ENCODE measurements around the gene ERCC3.
"Not testable (repeated sequence)": the region's sequence is repeated elsewhere in the genome, so short reads cannot be mapped to it uniquely, and the experiment has no call there.

Gene ERCC3

GRCh38 chr2:127280693-127281092 lies 13.3 kb downstream of the ERCC3 start:
- no peak overlapping the region for H3K27ac ChIP-seq
- no peak for DNase-seq (ENCODE audit: low read depth, low spot score)

DNA sequence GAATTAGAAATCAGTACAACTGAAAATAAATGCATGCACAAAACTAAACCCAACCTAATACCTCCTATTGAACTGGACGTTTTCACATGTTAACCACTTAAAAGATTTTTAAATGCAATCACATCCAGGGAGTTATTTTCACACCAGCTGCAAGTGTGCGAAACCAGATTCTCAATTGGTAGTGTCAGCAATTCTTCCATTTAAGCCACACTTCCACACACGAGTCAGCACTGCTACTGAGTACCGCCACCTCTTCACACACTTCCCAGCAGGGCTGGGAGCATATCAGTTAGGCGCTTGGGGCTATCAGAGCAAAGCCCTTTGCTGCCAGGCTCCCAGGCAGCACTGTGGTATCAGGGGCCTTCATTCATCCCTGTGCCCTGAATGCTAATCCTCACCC lies 14.2 kb downstream of the ERCC3 start:
- no peak for DNase-seq (ENCODE audit: low read depth, low spot score)
- H3K27ac ChIP-seq, result no peak overlapping the region

- no peak for DNase-seq (ENCODE audit: low read depth, low spot score)
- H3K27ac ChIP-seq, result no peak overlapping the region
Measured at GRCh38 chr2:127278959-127279358, 15.0 kb downstream of the ERCC3 start.

DNA sequence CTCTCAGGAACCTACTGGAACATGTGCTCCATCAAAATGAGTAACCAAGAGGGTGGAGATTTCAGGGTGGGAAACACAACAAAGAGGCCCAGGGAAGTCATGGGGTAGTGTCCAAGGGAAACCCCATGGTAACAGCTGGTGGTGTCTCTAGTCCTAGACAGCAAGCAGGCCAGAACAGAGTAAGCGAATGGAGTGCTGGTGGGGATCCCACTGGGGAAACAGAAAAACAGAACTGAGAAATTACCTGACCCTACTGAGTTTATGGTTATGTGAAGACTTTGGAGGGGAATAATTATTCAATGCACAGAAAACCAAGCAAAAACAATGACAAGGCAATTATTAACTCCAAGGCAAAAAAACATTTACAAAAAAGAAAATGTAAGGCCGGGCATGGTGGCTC lies 16.9 kb downstream of the ERCC3 start:
- H3K27ac ChIP-seq, result no peak overlapping the region
- DNase-seq (ENCODE audit: low read depth, low spot score), result no peak

DNA sequence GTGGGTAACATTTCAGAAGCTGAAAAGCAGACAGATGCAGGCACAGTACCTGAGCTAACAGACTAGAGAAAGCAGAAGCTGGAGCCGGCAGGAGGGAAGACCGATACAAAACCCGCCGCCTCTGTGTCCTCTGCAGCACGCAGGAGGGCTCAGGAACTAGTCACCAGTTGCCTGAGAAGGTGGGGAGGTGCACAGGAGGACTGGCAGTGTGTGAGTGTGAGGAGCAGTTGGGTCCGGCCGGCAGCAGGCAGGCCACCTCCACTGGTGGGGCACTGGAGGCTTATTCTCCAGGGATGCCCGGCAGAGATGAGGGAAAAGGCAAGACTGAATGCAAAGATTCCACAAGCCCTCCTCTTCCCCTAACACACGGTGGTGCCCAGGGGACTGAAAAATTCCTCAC lies 18.2 kb downstream of the ERCC3 start:
- no peak for DNase-seq (ENCODE audit: low read depth, low spot score)
- no peak overlapping the region for H3K27ac ChIP-seq

DNA sequence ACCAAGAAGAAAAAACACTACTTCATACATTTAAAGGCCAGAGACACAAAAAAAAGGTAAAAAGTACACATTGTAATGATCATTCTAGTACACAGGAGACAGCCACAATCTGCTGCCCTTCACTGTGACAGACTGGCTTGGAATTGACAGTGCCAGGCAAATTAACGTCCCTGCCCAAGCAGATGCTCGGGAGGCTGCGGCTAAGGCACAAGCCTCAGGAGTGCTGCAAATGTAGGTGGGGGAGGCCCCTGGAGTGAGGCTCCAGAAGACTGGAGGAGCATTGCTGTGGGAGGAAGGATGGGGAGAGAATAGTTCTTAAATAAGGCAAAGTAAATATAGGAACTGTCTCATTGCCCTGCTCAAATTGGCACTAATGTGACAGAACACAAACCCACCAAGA lies 18.6 kb downstream of the ERCC3 start:
- no peak for DNase-seq (ENCODE audit: low read depth, low spot score)
- H3K27ac ChIP-seq, result no peak overlapping the region

- no peak overlapping the region for H3K27ac ChIP-seq
- no peak for DNase-seq (ENCODE audit: low read depth, low spot score)
Measured at GRCh38 chr2:127270663-127271062, 23.3 kb downstream of the ERCC3 start.

DNA sequence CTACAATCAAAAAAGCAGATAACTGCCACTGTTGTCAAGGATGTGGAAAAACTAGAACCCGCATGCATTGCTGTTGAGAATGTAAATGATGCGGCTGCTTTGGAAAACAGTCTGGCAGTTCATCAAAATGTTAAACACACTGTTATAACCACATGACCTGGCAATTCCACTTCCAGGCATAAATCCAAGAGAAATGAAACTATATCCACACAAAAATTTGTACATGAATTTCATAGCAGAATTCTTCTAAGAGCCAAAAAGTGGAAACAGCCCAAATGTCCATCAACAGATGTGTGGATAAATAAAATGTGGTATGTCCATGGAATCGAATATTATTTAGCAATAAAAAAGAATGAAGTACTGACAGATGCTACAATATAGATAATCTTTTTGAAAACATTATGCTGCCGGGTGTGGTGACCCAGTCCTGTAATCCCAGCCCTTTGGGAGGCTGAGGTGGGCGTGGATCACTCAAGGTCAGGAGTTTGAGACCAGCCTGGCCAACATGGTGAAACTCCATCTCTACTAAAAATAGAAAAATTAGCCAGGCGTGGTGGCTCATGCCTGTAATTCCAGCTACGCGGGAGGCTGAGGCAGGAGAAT lies 32.0 kb downstream of the ERCC3 start:
- H3K27ac ChIP-seq, result no peak overlapping the region
- DNase-seq (ENCODE audit: low read depth, low spot score), result no peak

GRCh38 chr2:127259355-127259754 lies 34.6 kb downstream of the ERCC3 start:
- DNase-seq (ENCODE audit: low read depth, low spot score), result no peak
- no peak overlapping the region for H3K27ac ChIP-seq

GRCh38 chr2:127256866-127257265 lies 37.1 kb downstream of the ERCC3 start:
- no peak overlapping the region for H3K27ac ChIP-seq
- DNase-seq (ENCODE audit: low read depth, low spot score), result no peak

DNA sequence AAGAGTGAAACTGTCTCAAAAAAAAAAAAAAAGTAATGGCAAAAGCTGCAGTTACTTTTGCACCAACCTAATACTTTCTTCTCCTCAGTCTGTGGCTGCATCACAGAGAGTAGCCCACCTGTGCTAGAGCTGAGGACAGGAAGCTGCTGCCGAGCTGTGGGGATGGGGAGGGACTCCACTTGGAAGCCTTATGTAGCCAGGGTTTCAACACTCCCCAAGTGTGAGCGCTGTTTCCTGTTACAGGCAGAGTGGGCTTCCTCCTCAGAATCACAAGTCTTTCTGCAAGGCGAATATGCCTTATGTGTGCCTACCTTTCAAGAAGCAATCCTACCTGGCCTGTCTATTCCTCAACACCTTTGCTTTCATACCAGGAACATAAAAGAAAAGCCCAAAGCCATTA lies 37.6 kb downstream of the ERCC3 start:
- no peak for DNase-seq (ENCODE audit: low read depth, low spot score)
- no peak overlapping the region for H3K27ac ChIP-seq

GRCh38 chr2:127255721-127256120 lies 38.2 kb downstream of the ERCC3 start:
- DNase-seq (ENCODE audit: low read depth, low spot score), result no peak
- H3K27ac ChIP-seq, result no peak overlapping the region

DNA sequence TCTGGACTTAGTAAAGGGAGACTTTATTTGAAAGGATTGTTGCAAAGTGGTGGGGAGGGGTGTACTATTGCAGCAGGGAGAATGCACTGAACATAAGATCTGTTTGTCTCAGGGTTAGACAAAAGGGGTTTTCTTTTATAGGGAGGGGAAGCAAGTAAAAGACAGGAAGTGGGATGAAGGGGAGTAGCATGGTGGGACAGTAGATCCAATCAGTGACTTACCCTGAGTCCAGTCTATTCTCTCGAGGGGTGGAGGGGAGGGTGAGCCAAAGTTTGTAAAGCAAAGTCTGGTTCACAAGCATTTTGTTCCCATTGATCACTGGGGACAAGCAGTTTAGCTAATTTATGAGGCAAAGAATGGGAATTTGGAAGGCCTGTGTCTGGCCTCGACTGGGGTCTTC lies 38.8 kb downstream of the ERCC3 start:
- DNase-seq (ENCODE audit: low read depth, low spot score), result no peak
- no peak overlapping the region for H3K27ac ChIP-seq

- DNase-seq (ENCODE audit: low read depth, low spot score), result no peak
- no peak overlapping the region for H3K27ac ChIP-seq
Measured at GRCh38 chr2:127254386-127254981, 39.5 kb downstream of the ERCC3 start.

DNA sequence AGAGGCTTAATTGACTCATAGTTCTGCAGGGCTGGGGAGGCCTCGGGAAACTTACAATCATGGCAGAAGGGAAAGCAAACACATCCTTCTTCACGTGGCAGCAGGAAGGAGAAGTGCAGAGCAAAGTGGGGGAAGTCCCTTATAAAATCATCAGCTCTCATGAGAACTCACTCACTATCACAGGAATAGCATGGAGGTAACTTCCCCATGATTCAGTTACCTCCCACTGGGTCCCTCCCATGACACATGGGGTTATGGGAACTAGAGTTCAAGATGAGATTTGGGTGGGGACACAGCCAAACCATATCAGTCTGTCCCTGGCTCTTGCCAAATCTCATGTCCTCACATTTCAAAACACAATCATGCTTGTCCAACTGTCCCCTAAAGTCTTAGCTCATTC lies 52.8 kb downstream of the ERCC3 start:
- DNase-seq (ENCODE audit: low read depth, low spot score); H3K27ac ChIP-seq: not testable (repeated sequence)

GRCh38 chr2:127239395-127239794 lies 54.5 kb downstream of the ERCC3 start:
- no peak overlapping the region for H3K27ac ChIP-seq

DNA sequence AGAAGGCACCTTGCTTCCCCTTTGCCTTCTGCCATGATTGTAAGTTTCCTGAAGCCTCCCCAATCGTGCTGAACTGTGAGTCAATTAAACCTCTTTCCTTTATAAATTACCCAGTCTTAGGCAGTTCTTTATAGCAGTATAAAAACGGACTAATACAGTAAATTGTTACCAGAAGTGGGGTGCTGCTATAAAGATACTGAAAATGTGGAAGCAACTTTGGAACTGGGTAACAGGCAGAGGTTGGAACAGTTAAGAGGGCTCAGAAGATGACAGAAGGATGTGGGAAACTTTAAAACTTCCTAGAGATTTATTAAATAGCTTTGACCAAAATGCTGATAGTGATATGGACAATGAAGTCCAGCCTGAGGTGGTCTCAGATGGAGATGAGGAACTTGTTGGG lies 56.2 kb downstream of the ERCC3 start:
- DNase-seq (ENCODE audit: low read depth, low spot score); H3K27ac ChIP-seq: not testable (repeated sequence)

More at GRCh38 chr2:127239395-127239794, 54.5 kb downstream of the ERCC3 start:
- no peak for DNase-seq (ENCODE audit: low read depth, low spot score)

DNA sequence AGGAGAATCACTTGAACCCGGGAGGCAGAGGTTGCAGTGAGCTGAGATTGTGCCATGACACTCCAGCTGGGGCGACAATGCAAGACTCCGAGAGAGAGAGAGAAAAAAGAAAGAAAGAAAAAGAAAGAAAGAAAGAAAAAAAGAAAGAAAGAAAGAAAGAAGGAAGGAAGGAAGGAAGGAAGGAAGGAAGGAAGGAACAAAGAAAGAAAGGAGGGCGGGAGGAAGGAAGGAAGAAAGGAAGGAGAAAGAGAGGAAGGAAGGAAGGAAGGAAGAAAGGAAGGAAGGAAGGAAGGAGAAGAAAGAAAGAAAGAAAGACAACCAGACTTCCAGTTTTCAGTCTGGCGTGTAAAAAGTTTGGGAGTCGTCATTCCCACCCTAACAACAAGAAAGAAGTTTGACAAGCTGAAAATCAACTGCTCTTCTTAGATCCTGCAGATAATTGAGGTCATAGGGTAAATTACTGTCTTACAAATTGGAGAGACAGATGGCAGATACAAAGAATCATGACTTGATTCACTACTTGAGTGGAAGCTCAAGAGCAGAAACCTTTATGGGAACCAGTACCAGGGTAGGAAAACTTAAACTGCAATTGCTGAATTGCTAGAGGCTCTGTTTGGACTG lies 58.8 kb downstream of the ERCC3 start:
- no peak for DNase-seq (ENCODE audit: low read depth, low spot score)
- no peak overlapping the region for H3K27ac ChIP-seq

DNA sequence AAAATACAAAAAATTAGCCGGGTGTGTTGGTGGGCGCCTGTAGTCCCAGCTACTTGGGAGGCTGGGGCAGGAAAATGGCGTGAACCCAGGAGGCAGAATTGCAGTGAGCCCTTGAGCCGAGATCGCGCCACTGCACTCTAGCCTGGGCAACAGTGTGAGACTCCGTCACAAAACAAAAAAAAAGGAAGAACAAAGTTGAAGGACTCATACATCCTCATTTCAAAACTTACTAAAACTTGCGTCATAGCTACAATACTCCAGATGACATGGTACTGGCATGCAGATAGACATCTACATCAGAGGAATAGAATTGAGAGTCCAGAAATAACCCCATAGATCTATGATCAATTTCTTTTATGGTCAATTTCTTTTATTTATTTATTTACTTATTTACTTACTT lies 60.2 kb downstream of the ERCC3 start:
- DNase-seq (ENCODE audit: low read depth, low spot score), result no peak
- no peak overlapping the region for H3K27ac ChIP-seq

- H3K27ac ChIP-seq, result no peak overlapping the region
- no peak for DNase-seq (ENCODE audit: low read depth, low spot score)
Measured at GRCh38 chr2:127231130-127231865, 62.6 kb downstream of the ERCC3 start.

DNA sequence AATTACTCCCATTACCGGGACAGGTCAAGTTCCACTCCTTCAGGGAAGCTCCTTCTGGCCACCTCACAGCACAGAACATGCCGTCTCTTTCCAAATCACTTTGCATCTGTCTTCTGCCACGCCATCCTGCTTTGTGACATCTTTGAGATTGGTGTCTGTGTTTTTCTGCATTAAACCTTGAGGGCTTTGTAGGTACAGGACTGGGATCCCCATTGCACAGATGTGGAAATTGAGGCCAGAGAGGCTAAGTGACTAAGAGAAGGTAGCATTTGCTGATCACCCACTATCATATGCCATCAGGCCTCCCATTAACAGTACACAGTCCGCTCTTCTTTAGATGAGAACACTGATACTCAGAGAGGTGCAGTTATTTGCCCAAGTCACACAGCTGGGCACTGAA lies 64.4 kb downstream of the ERCC3 start:
- no peak for DNase-seq (ENCODE audit: low read depth, low spot score)
- H3K27ac ChIP-seq, result no peak overlapping the region
